ENCODE results near the gene LGALS3. TPM values are rescaled to one million over a fixed set of nuclear protein-coding genes. Genes with fewer than 3 reads are reported as not detected.

The LGALS3 gene
- total RNA-seq, 3 donors from 2014 or later: 7.3 to 18.9 (median 12.2) TPM

- Mint-ChIP-seq H3K27me3 (ENCODE audit: low read depth) (no peaks in the 10 kb centered on the region), H3K4me3 (no peak overlapping the region), H3K9me3 (no peaks in the 10 kb centered on the region), H3K36me3 (ENCODE audit: insufficient read depth) (no peaks in the 10 kb centered on the region), H3K4me1 (ENCODE audit: low read depth) (peaks cover 13% of the 10 kb centered on the region)
- no peak for DNase-seq
- ATAC-seq: no peak
These were observed 31.9 kb downstream of the LGALS3 start for GRCh38 chr14:55160989-55161388.

DNA sequence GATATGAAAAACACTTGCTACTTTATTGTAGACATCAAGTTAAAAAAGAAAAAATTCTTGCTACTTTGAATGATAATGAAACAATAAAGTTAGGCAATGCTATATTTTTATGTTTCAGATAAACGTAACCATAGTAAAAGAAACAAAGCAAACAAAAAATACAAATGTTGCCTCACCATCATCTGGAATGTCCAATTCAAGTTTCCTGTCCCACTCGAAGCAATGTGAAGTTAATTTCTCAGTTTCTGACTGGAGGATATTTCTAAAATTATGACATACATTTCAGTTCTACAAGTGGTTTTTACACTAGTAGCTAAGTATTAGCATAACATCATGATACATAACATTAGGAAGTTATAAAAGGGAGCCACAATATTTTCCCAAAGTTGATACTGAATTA, 41.5 kb downstream of the LGALS3 start:
- no peak overlapping the region for H3K4me3 Mint-ChIP-seq
- ATAC-seq (no peak), DNase-seq (no peak)
- no peaks in the 10 kb centered on the region for H3K9me3 Mint-ChIP-seq
- H3K27me3 Mint-ChIP-seq (ENCODE audit: low read depth): no peaks in the 10 kb centered on the region
- no peaks in the 10 kb centered on the region for H3K36me3 Mint-ChIP-seq (ENCODE audit: insufficient read depth)
- H3K4me1 Mint-ChIP-seq (ENCODE audit: low read depth): no peaks in the 10 kb centered on the region

- DNase-seq: no peak
- Mint-ChIP-seq H3K36me3 (ENCODE audit: insufficient read depth) (no peaks in the 10 kb centered on the region), H3K4me3 (no peak overlapping the region), H3K27me3 (ENCODE audit: low read depth) (no peaks in the 10 kb centered on the region), H3K4me1 (ENCODE audit: low read depth) (peaks cover 8% of the 10 kb centered on the region), H3K9me3 (no peaks in the 10 kb centered on the region)
- no peak for ATAC-seq
These were observed 51.0 kb downstream of the LGALS3 start for GRCh38 chr14:55180006-55180405.

DNA sequence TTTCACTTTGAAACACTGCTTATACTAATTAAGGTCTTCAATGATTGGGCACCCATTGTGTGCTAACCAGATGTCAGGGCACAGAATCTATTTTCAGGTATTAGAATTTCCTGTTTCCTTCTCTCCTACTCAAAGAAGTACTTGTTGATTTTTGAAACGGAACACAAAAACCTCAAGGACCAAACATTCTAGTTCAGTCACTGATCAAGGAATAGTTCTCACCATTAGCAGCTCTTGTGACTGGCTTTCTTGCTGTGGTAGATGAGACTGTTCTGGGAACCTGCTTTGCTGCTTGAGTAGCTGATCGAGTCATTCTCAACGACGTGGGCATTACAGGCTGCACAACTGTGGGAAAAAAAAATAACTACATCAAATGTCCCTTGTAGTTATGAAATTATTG, 51.4 kb downstream of the LGALS3 start:
- no peak for DNase-seq
- no peaks in the 10 kb centered on the region for H3K9me3 Mint-ChIP-seq
- peaks cover 8% of the 10 kb centered on the region for H3K4me1 Mint-ChIP-seq (ENCODE audit: low read depth)
- ATAC-seq: no peak
- H3K27me3 Mint-ChIP-seq (ENCODE audit: low read depth): no peaks in the 10 kb centered on the region
- no peak overlapping the region for H3K4me3 Mint-ChIP-seq
- H3K36me3 Mint-ChIP-seq (ENCODE audit: insufficient read depth): no peaks in the 10 kb centered on the region

DNA sequence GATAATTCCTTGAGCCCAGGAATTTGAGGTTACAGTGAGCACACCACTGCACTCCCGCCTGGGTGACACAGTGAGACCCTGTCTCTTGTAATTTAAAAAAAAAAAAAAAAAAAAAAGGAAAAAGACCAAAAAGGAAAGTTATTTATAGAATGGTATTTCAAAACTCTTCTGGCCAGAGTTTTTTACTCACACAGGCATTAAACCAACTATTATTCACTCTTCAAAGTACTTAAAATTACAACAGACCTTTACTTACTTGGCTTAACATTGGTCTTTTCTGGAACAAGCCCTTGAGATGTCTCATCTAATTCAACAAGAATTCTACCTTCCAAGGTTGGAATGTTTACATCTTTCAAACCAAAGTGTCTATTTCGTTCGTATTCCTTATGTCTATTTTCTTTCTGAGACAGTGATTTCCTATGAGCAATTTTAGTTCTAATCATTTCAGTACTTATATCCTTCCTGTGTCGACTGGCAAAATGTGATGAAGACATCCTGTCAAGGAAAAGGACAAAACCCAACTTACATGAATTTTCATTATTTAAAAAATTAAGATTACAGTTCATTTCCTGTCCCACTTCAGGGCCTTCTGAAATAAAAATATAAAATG, 59.7 kb downstream of the LGALS3 start:
- H3K9me3 Mint-ChIP-seq: no peaks in the 10 kb centered on the region

GRCh38 chr14:55190906-55191202, 61.8 kb downstream of the LGALS3 start:
- no peaks in the 10 kb centered on the region for H3K27me3 Mint-ChIP-seq (ENCODE audit: low read depth)
- no peak for ATAC-seq
- H3K36me3 Mint-ChIP-seq (ENCODE audit: insufficient read depth): no peaks in the 10 kb centered on the region
- no peaks in the 10 kb centered on the region for H3K9me3 Mint-ChIP-seq
- peaks cover 12% of the 10 kb centered on the region for H3K4me1 Mint-ChIP-seq (ENCODE audit: low read depth)
- no peak for DNase-seq
- H3K4me3 Mint-ChIP-seq: peak overlapping the region; percentile 91

More for the DNA sequence above, 59.7 kb downstream of the LGALS3 start:
- Mint-ChIP-seq H3K4me3 (no peak overlapping the region), H3K36me3 (ENCODE audit: insufficient read depth) (no peaks in the 10 kb centered on the region), H3K27me3 (ENCODE audit: low read depth) (no peaks in the 10 kb centered on the region), H3K4me1 (ENCODE audit: low read depth) (peaks cover 12% of the 10 kb centered on the region)
- ATAC-seq: no peak
- DNase-seq: no peak

- Mint-ChIP-seq H3K9me3 (no peaks in the 10 kb centered on the region), H3K36me3 (ENCODE audit: insufficient read depth) (no peaks in the 10 kb centered on the region), H3K27me3 (ENCODE audit: low read depth) (no peaks in the 10 kb centered on the region), H3K4me1 (ENCODE audit: low read depth) (peaks cover 12% of the 10 kb centered on the region), H3K4me3 (peak within 1 kb of the TSS; percentile 91)
- peak; percentile 99 to 100 for ATAC-seq
- DNase-seq: peak; percentile 78
These were observed 62.4 kb downstream of the LGALS3 start, which contains the start of gene DLGAP5 for GRCh38 chr14:55191203-55192053. Gene DLGAP5 (minus strand): TSS chr14:55191585. CDS start chr14:55189179, 2,406 bp downstream.

DNA sequence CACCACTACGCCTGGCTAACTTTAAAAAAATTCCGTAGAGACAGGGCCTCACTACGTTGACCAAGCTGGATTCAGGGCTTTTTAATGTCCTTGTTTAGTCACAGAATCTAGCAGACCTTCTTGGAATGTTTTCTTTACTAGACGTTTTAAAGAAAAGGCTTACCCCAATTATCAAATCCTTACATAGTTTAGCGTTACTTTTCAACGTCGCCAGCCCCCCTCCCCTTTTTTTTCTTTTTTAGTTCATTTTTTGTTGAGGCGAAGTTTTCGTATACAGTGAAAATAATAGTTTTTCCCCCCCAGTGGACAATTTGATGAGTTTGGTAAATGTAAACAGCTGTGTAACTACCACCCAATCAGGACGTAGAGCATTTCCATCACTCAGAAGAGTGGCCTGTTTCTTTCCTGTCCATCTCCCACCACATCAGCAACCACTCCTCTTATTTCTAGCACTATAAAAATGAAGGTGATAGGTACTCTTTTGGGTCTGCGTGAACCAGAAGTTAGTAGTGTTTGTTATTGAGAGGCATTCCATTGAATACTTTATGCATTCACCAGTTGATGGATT, 63.1 kb downstream of the LGALS3 start:
- H3K4me3 Mint-ChIP-seq: peak overlapping the region; percentile 91
- no peaks in the 10 kb centered on the region for H3K9me3 Mint-ChIP-seq
- H3K36me3 Mint-ChIP-seq (ENCODE audit: insufficient read depth): no peaks in the 10 kb centered on the region
- peaks cover 12% of the 10 kb centered on the region for H3K4me1 Mint-ChIP-seq (ENCODE audit: low read depth)
- H3K27me3 Mint-ChIP-seq (ENCODE audit: low read depth): no peaks in the 10 kb centered on the region
- ATAC-seq (no peak), DNase-seq (no peak)

DNA sequence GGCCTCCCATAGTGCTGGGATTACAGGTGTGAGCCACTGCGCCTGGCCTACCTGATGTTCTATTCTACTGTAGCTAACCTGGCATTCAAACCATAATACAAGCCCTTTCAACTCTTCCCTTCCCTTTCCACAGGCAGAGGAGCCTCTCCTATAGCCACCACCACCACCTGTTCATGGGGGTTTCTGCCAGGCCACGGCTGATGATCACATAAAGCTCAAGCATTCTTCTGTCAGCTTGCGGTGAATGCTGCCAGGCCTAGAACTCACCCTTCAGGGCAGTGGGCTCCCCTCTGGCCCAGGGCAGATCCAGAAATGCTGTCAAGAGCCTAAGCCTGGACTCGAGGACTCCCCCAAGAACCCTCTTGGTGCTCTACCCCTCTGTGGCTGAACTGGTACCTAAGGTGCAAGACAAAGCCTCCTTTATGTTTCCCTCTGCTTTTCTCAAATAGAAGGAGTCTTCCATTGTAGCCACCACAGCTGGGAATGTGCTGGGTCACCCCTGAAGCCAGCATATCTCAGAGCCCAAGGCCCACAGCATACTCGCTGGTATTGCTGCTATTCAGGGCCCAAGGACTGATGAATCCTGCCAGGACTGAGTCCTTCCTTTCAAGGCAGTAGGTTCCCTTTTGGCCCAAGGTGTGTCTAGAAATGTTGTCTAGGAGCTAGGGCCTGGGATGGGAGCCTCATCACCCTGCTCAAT, 65.8 kb downstream of the LGALS3 start:
- H3K36me3 Mint-ChIP-seq (ENCODE audit: insufficient read depth): no peaks in the 10 kb centered on the region
- peaks cover 12% of the 10 kb centered on the region for H3K4me1 Mint-ChIP-seq (ENCODE audit: low read depth)

More for the DNA sequence above, 65.8 kb downstream of the LGALS3 start:
- H3K9me3 Mint-ChIP-seq: no peaks in the 10 kb centered on the region
- H3K27me3 Mint-ChIP-seq (ENCODE audit: low read depth): no peaks in the 10 kb centered on the region
- no peak overlapping the region for H3K4me3 Mint-ChIP-seq
- ATAC-seq (no peak), DNase-seq (no peak)

Other genes starting within 250 kb of the LGALS3 start
- 10 to 100 TPM; 39.4 to 49.6 (median 44.2) TPM for gene GCH1, start 226.4 kb upstream of the LGALS3 start, total RNA-seq
- 10 to 100 TPM; 40.6 to 47.8 (median 43.1) TPM for gene WDHD1, start 102.2 kb upstream of the LGALS3 start, total RNA-seq
- 10 to 100 TPM; 39.8 to 47.0 (median 41.4) TPM for gene SOCS4, start 102.0 kb upstream of the LGALS3 start, total RNA-seq
- 100 to 1,000 TPM; 139 to 148 (median 141) TPM for gene MAPK1IP1L, start 77.6 kb upstream of the LGALS3 start, total RNA-seq
- 1 to 10 TPM; 2.4 to 3.8 (median 2.6) TPM for gene DLGAP5, start 62.3 kb downstream of the LGALS3 start, total RNA-seq
- 10 to 100 TPM; 12.9 to 16.7 (median 14.9) TPM for gene FBXO34, start 142.2 kb downstream of the LGALS3 start, total RNA-seq

All from activated T-cell treated with anti-CD3 and anti-CD28 coated beads, Interleukin-2, amount 50 U/mL, for 4 hours (primary cell).